ENCODE results near the gene NELL1.
"Not testable (repeated sequence)": the region's sequence is repeated elsewhere in the genome, so short reads cannot be mapped to it uniquely, and the experiment has no call there.

The NELL1 gene

GRCh38 chr11:20844216-20844615 is 174.8 kb downstream of the NELL1 start:
- no peaks in the 10 kb centered on the region for H3K9me3 ChIP-seq
- no peak overlapping the region for H3K27ac ChIP-seq
- intact Hi-C loops (cut with DNase I; ENCODE audit: low total_unique reads), result no loop called here
- no peaks in the 10 kb centered on the region for H3K27me3 ChIP-seq
- no peak for TF ChIP-seq CTCF (IDR thresholded peaks at IDR 0.05)
- no peaks in the 10 kb centered on the region for H3K4me1 ChIP-seq
- DNase-seq, result no peak
- H3K4me3 ChIP-seq, result no peak overlapping the region
- no peaks in the 10 kb centered on the region for H3K36me3 ChIP-seq

GRCh38 chr11:20844630-20845029 is 175.2 kb downstream of the NELL1 start:
- no peak for TF ChIP-seq CTCF (IDR thresholded peaks at IDR 0.05)
- intact Hi-C loops (cut with DNase I; ENCODE audit: low total_unique reads), result no loop called here
- no peak overlapping the region for H3K27ac ChIP-seq

GRCh38 chr11:20854215-20854955 is 185.0 kb downstream of the NELL1 start:
- Histone ChIP-seq H3K27ac (no peak overlapping the region), H3K4me3 (no peak overlapping the region), H3K27me3 (no peaks in the 10 kb centered on the region), H3K9me3 (no peaks in the 10 kb centered on the region), H3K36me3 (no peaks in the 10 kb centered on the region), H3K4me1 (no peaks in the 10 kb centered on the region)
- intact Hi-C loops (cut with DNase I; ENCODE audit: low total_unique reads), result no loop called here
- no peak for DNase-seq
- no peak for TF ChIP-seq CTCF (IDR thresholded peaks at IDR 0.05)

More at GRCh38 chr11:20844630-20845029, 175.2 kb downstream of the NELL1 start:
- H3K27me3 ChIP-seq, result no peaks in the 10 kb centered on the region
- H3K36me3 ChIP-seq, result no peaks in the 10 kb centered on the region
- H3K4me3 ChIP-seq, result no peak overlapping the region
- H3K4me1 ChIP-seq, result no peaks in the 10 kb centered on the region
- no peak for DNase-seq
- no peaks in the 10 kb centered on the region for H3K9me3 ChIP-seq

- H3K9me3 ChIP-seq, result no peaks in the 10 kb centered on the region
- no peaks in the 10 kb centered on the region for H3K27me3 ChIP-seq
- intact Hi-C loops (cut with DNase I; ENCODE audit: low total_unique reads), result no loop called here
- H3K4me1 ChIP-seq, result no peaks in the 10 kb centered on the region
- DNase-seq, result no peak
- H3K4me3 ChIP-seq, result no peak overlapping the region
- TF ChIP-seq CTCF (IDR thresholded peaks at IDR 0.05), result no peak
- no peak overlapping the region for H3K27ac ChIP-seq
- H3K36me3 ChIP-seq, result no peaks in the 10 kb centered on the region
Measured at GRCh38 chr11:20861322-20861721, 191.9 kb downstream of the NELL1 start.

GRCh38 chr11:20862263-20862662 is 192.9 kb downstream of the NELL1 start:
- H3K4me3 ChIP-seq, DNase-seq: not testable (repeated sequence)

GRCh38 chr11:20864628-20865027 is 195.2 kb downstream of the NELL1 start:
- DNase-seq, result no peak
- TF ChIP-seq CTCF (IDR thresholded peaks at IDR 0.05), result no peak

More at GRCh38 chr11:20862263-20862662, 192.9 kb downstream of the NELL1 start:
- H3K27ac ChIP-seq; H3K4me1 ChIP-seq; H3K36me3 ChIP-seq; H3K9me3 ChIP-seq; intact Hi-C loops (cut with DNase I; ENCODE audit: low total_unique reads); H3K27me3 ChIP-seq: not testable (repeated sequence)

More at GRCh38 chr11:20864628-20865027, 195.2 kb downstream of the NELL1 start:
- H3K9me3 ChIP-seq, result no peaks in the 10 kb centered on the region
- H3K27me3 ChIP-seq, result no peaks in the 10 kb centered on the region
- H3K4me1 ChIP-seq, result no peaks in the 10 kb centered on the region
- intact Hi-C loops (cut with DNase I; ENCODE audit: low total_unique reads), result no loop called here
- no peak overlapping the region for H3K4me3 ChIP-seq
- no peaks in the 10 kb centered on the region for H3K36me3 ChIP-seq
- no peak overlapping the region for H3K27ac ChIP-seq

Measured in tibial artery (tissue), 4 donors.